Loucy (cell line): ENCODE data around the gene FRAS1.

Experiments
- CTCF ChIP-seq: fragments of 200-600 bp; sonication (generic); conservative IDR thresholded peaks from 2 replicates; pipeline ENCODE4 v1.5.1; 2014; ENCODE audit warnings: mild to moderate bottlenecking, antibody characterized with exemption, low read length
- EZH2phosphoT487 ChIP-seq: fragments of 200-600 bp; IDR thresholded peaks from 2 replicates; pipeline ENCODE4 v1.6.1; 2018; ENCODE audit warnings: antibody characterized with exemption, mild to moderate bottlenecking, moderate library complexity, borderline replicate concordance

DNA sequence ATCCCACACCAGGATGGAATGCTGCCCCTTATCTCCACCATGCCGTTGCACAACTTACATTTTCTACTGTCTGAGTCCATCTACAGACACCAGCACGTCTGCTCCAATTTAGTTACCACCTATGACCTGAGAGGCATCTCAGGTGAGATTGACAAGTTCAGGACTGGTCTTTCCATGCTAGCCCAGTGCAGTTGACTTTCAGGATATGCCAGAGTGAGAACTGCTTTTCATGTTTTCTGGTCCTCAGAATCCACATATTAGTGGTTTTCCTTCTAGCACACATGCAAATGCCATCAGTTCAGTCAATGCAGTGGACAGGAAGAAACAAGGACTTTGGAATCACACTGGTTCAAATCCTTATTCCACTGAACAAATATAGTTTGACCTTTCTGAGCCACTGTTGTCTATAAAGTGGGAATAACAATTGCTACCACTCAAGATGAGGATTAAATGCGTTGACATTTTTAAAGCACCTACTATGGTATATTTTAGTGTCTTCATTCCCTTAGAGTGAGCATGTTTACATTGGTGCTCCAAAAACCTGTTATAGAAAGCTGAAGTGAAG is 456.4 kb downstream of the FRAS1 start:
- TF ChIP-seq CTCF (no peak), EZH2phosphoT487 (no peak)
